Prostate gland (tissue), 2 donors: ENCODE measurements around the gene HDAC4. TPM values are rescaled to one million over a fixed set of nuclear protein-coding genes. Genes with fewer than 3 reads are reported as not detected.

ENCODE experiments used
- DNase-seq: peaks from one replicate; pipeline ENCODE4 v3.0.0-alpha.2; 2019; ENCODE audit warnings: low spot score
- H3K27ac ChIP-seq, 2 donors: fragments of 200-600 bp; sonication (generic); 2 replicates each; pipeline ENCODE4 v1.5.1; 2017 to 2019
- H3K27me3 ChIP-seq: fragments of 200-600 bp; sonication (generic); replicated peaks from 2 replicates; pipeline ENCODE4 v1.5.1; 2019; ENCODE audit not compliant: insufficient read depth
- H3K36me3 ChIP-seq, 2 donors: fragments of 200-600 bp; sonication (generic); 1 replicate in 1 of 2; 2 replicates in 1 of 2; pipeline versions ENCODE4 v1.5.1 to v1.8.1; 2017 to 2019
- H3K4me1 ChIP-seq: fragments of 200-600 bp; sonication (generic); replicated peaks from 2 replicates; pipeline ENCODE4 v1.5.1; 2019
- H3K4me3 ChIP-seq, 2 donors: fragments of 200-600 bp; sonication (generic); 2 replicates each; pipeline ENCODE4 v1.5.1; 2017 to 2019
- H3K9me3 ChIP-seq: fragments of 200-600 bp; sonication (generic); 2 replicates; pipeline ENCODE4 v1.5.1; 2017
- CTCF ChIP-seq, 4 experiments: fragments of 200-600 bp in 2 of 4; fragments of 450-650 bp in 2 of 4; sonication (generic) in 2 of 4; IDR thresholded peaks; 1 replicate in 3 of 4; 2 replicates in 1 of 4; pipeline ENCODE4 v1.5.1; 2016 to 2019; ENCODE audit warnings: antibody characterized with exemption in 4 of 4, mild to moderate bottlenecking in 2 of 4, moderate library complexity in 2 of 4
- POLR2A ChIP-seq: fragments of 450-650 bp; IDR thresholded peaks from one replicate; pipeline ENCODE4 v1.6.1; 2016; ENCODE audit warnings: antibody characterized with exemption, mild to moderate bottlenecking
- POLR2AphosphoS5 ChIP-seq: sonication (generic); formaldehyde crosslinking; IDR thresholded peaks from one replicate; pipeline ENCODE4 v1.6.1; 2017; ENCODE audit warnings: antibody characterized with exemption
- WGBS: methylation state at CpG from one replicate; pipeline ENCODE4 v1.1.5; 2018; 5-methylcytosine and 5-hydroxymethylcytosine counted together
- intact Hi-C: fragments of 100-400 bp; cut with DNase I; formaldehyde crosslinking; loops from one replicate; pipeline ENCODE4 v1.14.2; 2022
- total RNA-seq, 2 donors: library from RNA; depleted of rRNA; stranded (reverse); fragments of >200 nt; gene quantifications; one replicate each; pipeline ENCODE4 v1.1.0, GENCODE V29; 2016

HDAC4 gene
- total RNA-seq, 2 donors from 2014 or later: 41.8 to 44.2 TPM

GRCh38 chr2:239439754-239440315 is 39.0 kb upstream of the HDAC4 start:
- Histone ChIP-seq H3K36me3 (no peaks in the 10 kb centered on the region), H3K4me3 (no peak overlapping the region), H3K27ac (no peak overlapping the region), H3K9me3 (no peaks in the 10 kb centered on the region), H3K4me1 (no peaks in the 10 kb centered on the region), H3K27me3 (no peaks in the 10 kb centered on the region)
- TF ChIP-seq CTCF (IDR thresholded peaks at IDR 0.05) (no peak), POLR2A (no peak), POLR2AphosphoS5 (no peak)
- WGBS: 69% methylated on average over 11 of the region's 11 CpGs
- intact Hi-C loops: no loop called here
- DNase-seq: no peak

GRCh38 chr2:239438995-239439753 is 38.4 kb upstream of the HDAC4 start:
- TF ChIP-seq POLR2A: no peak
- no peak for TF ChIP-seq POLR2AphosphoS5
- no peak for TF ChIP-seq CTCF (IDR thresholded peaks at IDR 0.05)
- Histone ChIP-seq H3K36me3 (no peaks in the 10 kb centered on the region), H3K4me1 (no peaks in the 10 kb centered on the region), H3K4me3 (no peak overlapping the region), H3K27me3 (no peaks in the 10 kb centered on the region), H3K27ac (no peak overlapping the region), H3K9me3 (no peaks in the 10 kb centered on the region)
- intact Hi-C loops: no loop called here
- WGBS: 87% methylated on average over 21 of the region's 21 CpGs
- DNase-seq: no peak

GRCh38 chr2:239438368-239438767 is 37.5 kb upstream of the HDAC4 start:
- Histone ChIP-seq H3K9me3 (no peaks in the 10 kb centered on the region), H3K4me3 (no peak overlapping the region), H3K27ac (no peak overlapping the region), H3K4me1 (no peaks in the 10 kb centered on the region), H3K27me3 (no peaks in the 10 kb centered on the region), H3K36me3 (no peaks in the 10 kb centered on the region)
- DNase-seq: no peak
- 87% methylated on average over 3 of the region's 3 CpGs for whole genome bisulfite sequencing
- intact Hi-C loops: no loop called here
- TF ChIP-seq POLR2AphosphoS5: no peak
- no peak for TF ChIP-seq CTCF (IDR thresholded peaks at IDR 0.05)
- no peak for TF ChIP-seq POLR2A

- Histone ChIP-seq H3K27me3 (no peaks in the 10 kb centered on the region), H3K9me3 (no peaks in the 10 kb centered on the region), H3K36me3 (no peaks in the 10 kb centered on the region), H3K4me3 (no peak overlapping the region), H3K27ac (no peak overlapping the region), H3K4me1 (no peaks in the 10 kb centered on the region)
- 100% methylated on average over 2 of the region's 2 CpGs for WGBS
- TF ChIP-seq CTCF (IDR thresholded peaks at IDR 0.05): no peak
- no peak for TF ChIP-seq POLR2A
- no peak for TF ChIP-seq POLR2AphosphoS5
- intact Hi-C loops: no loop called here
- no peak for DNase-seq
Measured at GRCh38 chr2:239436669-239437335, 36.0 kb upstream of the HDAC4 start.
